ENCODE measurements around the gene PIP4K2A.

- TF ChIP-seq CTCF (IDR thresholded peaks at IDR 0.05; ENCODE audit: insufficient read depth, low read length, poor library complexity, severe bottlenecking) (no peak), EZH2phosphoT487 (conservative IDR thresholded peaks at IDR 0.05; ENCODE audit: low read length) (no peak)
Measured at GRCh38 chr10:22712211-22712955, 2.0 kb downstream of the PIP4K2A start.
